Heart left ventricle (tissue), 13 donors: ENCODE results near the gene DNER.

Experiments
- POLR2A ChIP-seq, 2 donors: fragments of 450-650 bp; IDR thresholded peaks; one replicate each; pipeline ENCODE4 v1.6.1; 2017; ENCODE audit warnings: antibody characterized with exemption in 2 of 2, mild to moderate bottlenecking in 2 of 2, moderate library complexity in 2 of 2
- TF ChIP-seq, protein P1 (sequence below), 12 donors: fragments of 200-600 bp; sonication (generic) in 4 of 12; IDR thresholded peaks; one replicate each; pipeline versions ENCODE4 v1.5.0 to v1.8.0; 2018 to 2022; ENCODE audit warnings: antibody characterized with exemption in 12 of 12, mild to moderate bottlenecking in 5 of 12
- donor health status: ischemic (EF 13 %, LVEDD 7.1; RV severe dilation, severe dysfunction).
- donor health status: DM: no; HTN: yes; CAD: no.
- donor health status: DM: no; HTN: no; CAD: no.
- donor health status: ischemic (EF 25% LVEDD 6.9; RV normal size, moderate dysfunction).
- donor health status: ischemic (EF 25% LVEDD 5.7; RV mildly dilated, moderate dysfunction).
- donor health status: ischemic (EF 35%, LVEDD 5.7; RV mildly dilated, moderate dysfunction).
- donor health status: nonischemic (EF 11% LVEDD 7.7; RV severe dilation, severe dysfunction).
- donor health status: DM: yes; HTN: yes; CAD: no.
- donor health status: PGD.
- donor health status: ischemic (EF 29% LVEDD 5.4; RV normal size, mild dysfunction).
- donor health status: nonischemic (EF 23%, LVEDD 6.1; RV moderate dilation, normal function).

DNA sequence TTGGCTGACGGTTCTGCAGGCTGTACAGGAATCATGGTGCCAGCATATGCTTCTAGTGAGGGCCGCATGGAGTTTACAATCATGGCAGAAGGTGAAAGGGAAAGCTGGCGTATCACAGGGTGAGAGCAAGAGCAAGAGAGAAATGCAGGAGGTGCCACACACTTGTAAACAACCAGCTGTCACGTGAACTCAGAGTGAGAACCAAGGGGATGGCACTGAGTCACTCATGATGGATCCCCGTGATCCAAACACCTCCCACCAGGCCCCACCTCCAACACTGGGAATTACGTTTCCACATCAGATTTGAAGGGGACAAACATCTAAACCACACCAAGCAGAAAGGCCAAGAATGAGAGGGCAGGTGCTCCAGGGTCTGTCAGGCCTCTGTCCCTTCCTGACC, 258.3 kb downstream of the DNER start:
- TF ChIP-seq, protein P1, sequence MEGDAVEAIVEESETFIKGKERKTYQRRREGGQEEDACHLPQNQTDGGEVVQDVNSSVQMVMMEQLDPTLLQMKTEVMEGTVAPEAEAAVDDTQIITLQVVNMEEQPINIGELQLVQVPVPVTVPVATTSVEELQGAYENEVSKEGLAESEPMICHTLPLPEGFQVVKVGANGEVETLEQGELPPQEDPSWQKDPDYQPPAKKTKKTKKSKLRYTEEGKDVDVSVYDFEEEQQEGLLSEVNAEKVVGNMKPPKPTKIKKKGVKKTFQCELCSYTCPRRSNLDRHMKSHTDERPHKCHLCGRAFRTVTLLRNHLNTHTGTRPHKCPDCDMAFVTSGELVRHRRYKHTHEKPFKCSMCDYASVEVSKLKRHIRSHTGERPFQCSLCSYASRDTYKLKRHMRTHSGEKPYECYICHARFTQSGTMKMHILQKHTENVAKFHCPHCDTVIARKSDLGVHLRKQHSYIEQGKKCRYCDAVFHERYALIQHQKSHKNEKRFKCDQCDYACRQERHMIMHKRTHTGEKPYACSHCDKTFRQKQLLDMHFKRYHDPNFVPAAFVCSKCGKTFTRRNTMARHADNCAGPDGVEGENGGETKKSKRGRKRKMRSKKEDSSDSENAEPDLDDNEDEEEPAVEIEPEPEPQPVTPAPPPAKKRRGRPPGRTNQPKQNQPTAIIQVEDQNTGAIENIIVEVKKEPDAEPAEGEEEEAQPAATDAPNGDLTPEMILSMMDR (IDR thresholded peaks at IDR 0.05) = no peak
- TF ChIP-seq POLR2A (IDR thresholded peaks at IDR 0.05) = no peak
